ENCODE data around the gene GULP1. TPM values are rescaled to one million over a fixed set of nuclear protein-coding genes. Genes with fewer than 3 reads are reported as not detected.

The GULP1 gene
- total RNA-seq, 1 experiment from 2014 or later = 75.1 TPM

- TF ChIP-seq E2F1 (CRISPR knock-in tag; IDR thresholded peaks at IDR 0.05) (no peak), HMGXB4 (CRISPR knock-in tag; IDR thresholded peaks at IDR 0.05) (no peak), MYBL2 (CRISPR knock-in tag; IDR thresholded peaks at IDR 0.05) (no peak), PREB (CRISPR knock-in tag; IDR thresholded peaks at IDR 0.05; ENCODE audit: borderline replicate concordance) (no peak), FOXP1 (CRISPR knock-in tag; IDR thresholded peaks at IDR 0.05; ENCODE audit: borderline replicate concordance) (no peak), GRHL2 (CRISPR knock-in tag; IDR thresholded peaks at IDR 0.05; ENCODE audit: insufficient replicate concordance, severe bottlenecking) (no peak)
Measured at GRCh38 chr2:188573453-188573852, 281.8 kb downstream of the GULP1 start (continued).

GRCh38 chr2:188576006-188576405, 284.3 kb downstream of the GULP1 start:
- CTCF ChIA-PET = no interaction called here
- DNase-seq (ENCODE audit: low spot score) (no peak), ATAC-seq (no peak)
- Mint-ChIP-seq H3K4me1 (peaks cover 5% of the 10 kb centered on the region), H3K27ac (no peak overlapping the region), H3K27me3 (ENCODE audit: low read depth) (no peaks in the 10 kb centered on the region), H3K9me3 (no peaks in the 10 kb centered on the region), H3K36me3 (no peaks in the 10 kb centered on the region; the same call in 1 of the 2 replicates), H3K4me3 (no peak overlapping the region)
- POLR2A ChIA-PET = no interaction called here
- TF ChIP-seq HMGXB4 (CRISPR knock-in tag; IDR thresholded peaks at IDR 0.05) = no peak
- no peak for TF ChIP-seq RELA (CRISPR knock-in tag; IDR thresholded peaks at IDR 0.05; ENCODE audit: borderline replicate concordance)
- no peak for TF ChIP-seq MAX (CRISPR knock-in tag; IDR thresholded peaks at IDR 0.05)
- no peak for TF ChIP-seq ZNF425 (CRISPR knock-in tag; conservative IDR thresholded peaks at IDR 0.05)
- no peak for TF ChIP-seq SMAD4 (CRISPR knock-in tag; IDR thresholded peaks at IDR 0.05)
- no peak for TF ChIP-seq ELF4 (CRISPR knock-in tag; IDR thresholded peaks at IDR 0.05; ENCODE audit: low read depth)
- TF ChIP-seq E2F4 (CRISPR knock-in tag; IDR thresholded peaks at IDR 0.05; ENCODE audit: borderline replicate concordance, low read depth) = no peak
- no peak for TF ChIP-seq ZNF263 (CRISPR knock-in tag; IDR thresholded peaks at IDR 0.05; ENCODE audit: low read depth)
- no peak for TF ChIP-seq ZNF423 (CRISPR knock-in tag; IDR thresholded peaks at IDR 0.05)
- no peak for TF ChIP-seq ZNF416 (CRISPR knock-in tag; IDR thresholded peaks at IDR 0.05)
- TF ChIP-seq ZNF138 (CRISPR knock-in tag; conservative IDR thresholded peaks at IDR 0.05) = no peak
- TF ChIP-seq NFATC4 (CRISPR knock-in tag; IDR thresholded peaks at IDR 0.05) = no peak
- TF ChIP-seq NR2C2 (CRISPR knock-in tag; IDR thresholded peaks at IDR 0.05) = no peak
- TF ChIP-seq ZNF512 (CRISPR knock-in tag; IDR thresholded peaks at IDR 0.05; ENCODE audit: borderline replicate concordance) = no peak
- no peak for TF ChIP-seq STAT6 (CRISPR knock-in tag; conservative IDR thresholded peaks at IDR 0.05; ENCODE audit: low read depth)
- TF ChIP-seq GABPB1 (CRISPR knock-in tag; IDR thresholded peaks at IDR 0.05) = no peak

All from WTC11 (cell line).